K562 (cell line): Measurements from ENCODE around the gene ZFP36. TPM values are rescaled to one million over a fixed set of nuclear protein-coding genes. Genes with fewer than 3 reads are reported as not detected.

Source experiments
- ATAC-seq: fragments of 200-7000 bp; cut with Tn5 transposase; 3 replicates; pipeline ENCODE4 v1.9.1; 2020; ENCODE audit warnings: moderate library complexity
- BruUV-seq: library from RNA; stranded (reverse); fragments of 400-500 nt; replicated peaks from 2 replicates; lab custom pipeline; 2021; lab: Mats Ljungman, UMichigan
- CTCF ChIA-PET: fragments of 300-600 bp; formaldehyde crosslinking; extraction: SDS; loops from one replicate; lab custom pipeline; 2021; ENCODE audit warnings: low intra/inter-chr PET ratio; lab: Yijun Ruan, JAX
- POLR2A ChIA-PET: fragments of 300-600, 350-650 bp; sonication (Branson Sonifier 250); formaldehyde crosslinking; extraction: SDS; loops from one replicate; lab custom pipeline; 2021; ENCODE audit warnings: antibody characterized with exemption, inconsistent platforms; lab: Yijun Ruan, JAX
- DNase-seq, 4 experiments: peaks; one replicate each; pipeline versions ENCODE4 v3.0.0 to v3.0.0-alpha.2; 2011 to 2018; ENCODE audit warnings: low spot score in 3 of 4, mixed read lengths in 3 of 4; ENCODE audit errors: extremely low read depth in 1 of 4
- FAIRE-seq: peaks from 2 replicates; lab custom pipeline; 2011; peaks lifted over from hg19 to GRCh38; lab: Jason Lieb, UNC
- H2AFZ ChIP-seq: 2 replicates; pipeline ENCODE4 v1.6.0; 2011; ENCODE audit warnings: low read depth, low read length, control low read depth, inconsistent platforms
- H3K27ac ChIP-seq: fragments of 200-600 bp; 3 replicates; pipeline ENCODE4 v1.8.0; 2011; ENCODE audit warnings: low read depth, mild to moderate bottlenecking, control low read depth, inconsistent platforms, low read length, moderate library complexity, mixed read lengths; ENCODE audit errors: extremely low read depth
- H3K27me3 ChIP-seq, 2 experiments: fragments of 300-600 bp in 1 of 2; 2 replicates in 1 of 2; 3 replicates in 1 of 2; pipeline versions ENCODE4 v1.6.0 to v1.8.0; 2011; ENCODE audit warnings: inconsistent platforms in 2 of 2, low read length in 2 of 2, mild to moderate bottlenecking in 1 of 2, mixed read lengths in 1 of 2, moderate library complexity in 1 of 2; ENCODE audit not compliant: control insufficient read depth in 2 of 2, insufficient read depth in 2 of 2
- H3K36me3 ChIP-seq: fragments of 300-600 bp; 3 replicates; pipeline ENCODE4 v1.8.0; 2011; ENCODE audit warnings: mild to moderate bottlenecking, low read length, inconsistent platforms; ENCODE audit not compliant: control insufficient read depth, insufficient read depth
- H3K4me1 ChIP-seq, 2 experiments: fragments of 200-600 bp in 1 of 2; replicated peaks in 1 of 2; 2 replicates in 1 of 2; 3 replicates in 1 of 2; pipeline versions ENCODE4 v1.5.1 to v1.8.0; 2011; ENCODE audit warnings: inconsistent platforms in 2 of 2, low read length in 2 of 2, mild to moderate bottlenecking in 1 of 2, mixed read lengths in 1 of 2, moderate library complexity in 1 of 2; ENCODE audit not compliant: control insufficient read depth in 2 of 2, insufficient read depth in 2 of 2
- H3K4me2 ChIP-seq: 2 replicates; pipeline ENCODE4 v1.6.1; 2011; ENCODE audit warnings: low read length, control low read depth, inconsistent platforms, mixed read lengths; ENCODE audit not compliant: insufficient read depth
- H3K4me3 ChIP-seq: fragments of 200-600 bp; sonication (generic), shearing (Covaris generic); 2 replicates; pipeline ENCODE4 v1.5.1; 2016; ENCODE audit warnings: control low read depth, inconsistent platforms
- H3K79me2 ChIP-seq: fragments of 200-600 bp; 3 replicates; pipeline ENCODE4 v1.8.0; 2011; ENCODE audit warnings: low read length, inconsistent platforms; ENCODE audit not compliant: control insufficient read depth, insufficient read depth
- H3K9ac ChIP-seq, 2 experiments: 2 replicates each; pipeline versions ENCODE4 v1.6.0 to v1.6.1; 2011; ENCODE audit warnings: low read depth in 2 of 2, low read length in 2 of 2, control low read depth in 1 of 2, inconsistent platforms in 1 of 2, mild to moderate bottlenecking in 1 of 2, mixed read lengths in 1 of 2; ENCODE audit not compliant: insufficient read depth in 1 of 2
- H3K9me1 ChIP-seq: one replicate; pipeline ENCODE4 v1.6.0; 2011; ENCODE audit warnings: inconsistent platforms, mild to moderate bottlenecking, low read length, moderate library complexity; ENCODE audit not compliant: control insufficient read depth, insufficient read depth
- H3K9me3 ChIP-seq: replicated peaks from 2 replicates; pipeline ENCODE4 v1.5.1; 2011; ENCODE audit warnings: low read depth, low read length, inconsistent platforms; ENCODE audit not compliant: control insufficient read depth, insufficient read depth
- H4K20me1 ChIP-seq: replicated peaks from 2 replicates; pipeline ENCODE4 v1.6.1; 2011; ENCODE audit warnings: low read length, inconsistent platforms, mixed read lengths; ENCODE audit not compliant: control insufficient read depth, insufficient read depth
- CREB3L1 ChIP-seq: fragments of 450-650 bp; IDR thresholded peaks from 2 replicates; pipeline ENCODE4 v1.6.1; 2014; ENCODE audit warnings: low read depth, mild to moderate bottlenecking, moderate library complexity, borderline replicate concordance
- POLR2G ChIP-seq: fragments of 200-400 bp; formaldehyde crosslinking; IDR thresholded peaks from 2 replicates; pipeline ENCODE4 v1.6.1; 2017; ENCODE audit warnings: low read depth, mild to moderate bottlenecking, antibody characterized with exemption, low read length, moderate library complexity
- TBL1XR1 ChIP-seq, 2 experiments: IDR thresholded peaks; 2 replicates each; pipeline ENCODE4 v1.6.1; 2012; ENCODE audit warnings: improper control_type of control experiment in 2 of 2, low read length in 2 of 2, mild to moderate bottlenecking in 1 of 2
- ZNF561 ChIP-seq: fragments of 450-650 bp; formaldehyde crosslinking; conservative IDR thresholded peaks from 2 replicates; pipeline ENCODE4 v1.4.0; 2020; ENCODE audit warnings: mild to moderate bottlenecking, moderate library complexity
- WGBS: fragments of 100-300 bp; shearing (Covaris generic); methylation state at CpG from one replicate; pipeline ENCODE4 v1.1.6; 2016; ENCODE audit warnings: low coverage, mixed read lengths; ENCODE audit not compliant: insufficient coverage; ENCODE audit errors: missing lambda C conversion rate; 5-methylcytosine and 5-hydroxymethylcytosine counted together
- in situ Hi-C: fragments of 300-500 bp; cut with MboI; formaldehyde crosslinking; loops from 4 replicates; pipeline ENCODE4 v1.15.0; 2018; ENCODE audit warnings: inconsistent platforms, mixed read lengths
- intact Hi-C: fragments of 100-400 bp; cut with micrococcal nuclease; formaldehyde crosslinking; loops from 2 replicates; pipeline ENCODE4 v1.14.2; 2022
- polyA plus RNA-seq, 8 experiments: library from polyadenylated mRNA; depleted of rRNA in 4 of 8; stranded (reverse) in 5 of 8; unstranded in 3 of 8; fragments of >200 nt; fragmentation: Nextera tagmentation in 2 of 8; fragmentation: Illumina TruSeq in 1 of 8; extraction: Ambion mirVana in 2 of 8; extraction: Trizol in 1 of 8; gene quantifications; 2 replicates each; pipeline versions ENCODE4 v1.2.1 to v1.2.3, GENCODE V29; 2011 to 2014; ENCODE audit warnings: inconsistent platforms in 1 of 8, missing spikeins in 1 of 8
- total RNA-seq, 7 experiments: library from RNA; depleted of rRNA in 6 of 7; stranded (reverse); fragments of >200 nt in 6 of 7; fragmentation: Illumina TruSeq in 2 of 7; extraction: Trizol in 2 of 7; gene quantifications; 2 replicates each; pipeline versions ENCODE4 v1.2.1 to v1.2.3, GENCODE V29; 2011 to 2021; ENCODE audit warnings: low replicate concordance in 1 of 7
- TF ChIP-seq, protein P1 (sequence below), 2 experiments: fragments of 450-650 bp in 1 of 2; sonication (generic) in 1 of 2; formaldehyde crosslinking in 1 of 2; IDR thresholded peaks; 2 replicates each; pipeline versions ENCODE4 v1.7.1 to v1.9.0; 2016 to 2022; ENCODE audit warnings: inconsistent platforms in 1 of 2, mild to moderate bottlenecking in 1 of 2, missing genetic modification reagents in 1 of 2

ZFP36 gene
- total and polyA plus RNA-seq, 9 of the 15 experiments (the other 6 are each of a cell fraction or from before 2014, with no cell fraction given), result 1.0 to 20.1 (median 3.5) TPM

DNA sequence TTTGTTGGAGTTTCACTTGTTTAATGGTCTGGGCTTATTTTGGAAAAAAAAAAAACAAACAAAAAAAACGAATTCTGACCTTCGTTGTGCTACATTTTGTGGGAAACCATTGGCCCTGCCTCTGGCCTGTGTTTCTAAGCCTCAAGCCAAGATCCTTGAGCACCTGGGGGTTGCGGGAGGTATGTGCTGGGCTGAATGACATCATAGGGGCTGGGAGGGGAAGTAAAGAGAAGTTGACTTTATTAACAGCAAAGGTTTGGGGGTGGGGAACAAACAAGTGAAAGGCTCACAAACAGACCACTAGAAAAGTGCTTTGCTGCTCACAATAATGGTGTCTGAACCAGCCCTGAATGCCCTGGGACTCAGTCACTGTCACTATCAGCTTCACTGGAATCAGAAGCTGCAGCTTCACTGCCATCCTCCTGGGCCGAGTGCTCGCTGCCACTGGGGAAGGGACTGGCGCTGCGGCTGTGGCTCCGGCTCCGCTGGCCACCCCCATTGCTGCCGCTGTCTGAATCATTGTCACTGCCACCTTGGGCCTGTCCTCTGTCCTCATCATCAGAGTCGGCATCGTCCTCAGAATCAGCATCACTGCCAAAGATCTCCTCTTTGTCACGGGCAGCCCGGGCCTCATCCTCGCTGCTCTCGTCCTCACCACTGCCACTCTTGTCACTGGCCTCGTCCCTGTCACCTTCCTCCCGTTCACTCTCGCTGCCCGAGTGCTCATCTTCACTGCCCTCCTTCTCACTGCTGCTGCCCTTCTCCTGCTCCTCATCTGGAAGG, 20.8 kb upstream of the ZFP36 start:
- FAIRE-seq (no peak), ATAC-seq (no peak), DNase-seq (peak in 1 of 4 experiments; percentile 9)
- Histone ChIP-seq H3K4me1 (peaks cover 22 to 27% of the 10 kb centered on the region in 2 experiments), H4K20me1 (peaks cover 30% of the 10 kb centered on the region), H3K27me3 (no peaks in the 10 kb centered on the region), H3K36me3 (peaks cover 90% of the 10 kb centered on the region), H3K9me1 (peaks cover 7% of the 10 kb centered on the region), H3K27ac (no peak overlapping the region), H3K9ac (peak overlapping the region in 1 of 2 experiments; percentile 38; a peak in 2 of 4 replicates), H3K79me2 (peaks cover 15% of the 10 kb centered on the region), H2AFZ (no peak overlapping the region), H3K4me3 (no peak overlapping the region), H3K9me3 (no peaks in the 10 kb centered on the region), H3K4me2 (no peak overlapping the region)
- in situ Hi-C loops, result no loop called here
- TSS peak; percentile 85 for BruUV-seq
- 86% methylated on average over 17 of the region's 20 CpGs for WGBS
- intact Hi-C loops, result no loop called here
- ChIA-PET CTCF (no interaction called here), POLR2A (interaction anchor here (0.7 kb wide), 2 partner anchors 82 to 156 kb away, joined by 3 read pairs; no protein-coding TSS in a partner anchor)
- TF ChIP-seq CREB3L1 (no peak), POLR2G (peak; percentile 42), ZNF561 (no peak), TBL1XR1 (IDR thresholded peaks at IDR 0.05; ENCODE audit: low read length in 2 of 2) (no peak)
- TF ChIP-seq, protein P1, sequence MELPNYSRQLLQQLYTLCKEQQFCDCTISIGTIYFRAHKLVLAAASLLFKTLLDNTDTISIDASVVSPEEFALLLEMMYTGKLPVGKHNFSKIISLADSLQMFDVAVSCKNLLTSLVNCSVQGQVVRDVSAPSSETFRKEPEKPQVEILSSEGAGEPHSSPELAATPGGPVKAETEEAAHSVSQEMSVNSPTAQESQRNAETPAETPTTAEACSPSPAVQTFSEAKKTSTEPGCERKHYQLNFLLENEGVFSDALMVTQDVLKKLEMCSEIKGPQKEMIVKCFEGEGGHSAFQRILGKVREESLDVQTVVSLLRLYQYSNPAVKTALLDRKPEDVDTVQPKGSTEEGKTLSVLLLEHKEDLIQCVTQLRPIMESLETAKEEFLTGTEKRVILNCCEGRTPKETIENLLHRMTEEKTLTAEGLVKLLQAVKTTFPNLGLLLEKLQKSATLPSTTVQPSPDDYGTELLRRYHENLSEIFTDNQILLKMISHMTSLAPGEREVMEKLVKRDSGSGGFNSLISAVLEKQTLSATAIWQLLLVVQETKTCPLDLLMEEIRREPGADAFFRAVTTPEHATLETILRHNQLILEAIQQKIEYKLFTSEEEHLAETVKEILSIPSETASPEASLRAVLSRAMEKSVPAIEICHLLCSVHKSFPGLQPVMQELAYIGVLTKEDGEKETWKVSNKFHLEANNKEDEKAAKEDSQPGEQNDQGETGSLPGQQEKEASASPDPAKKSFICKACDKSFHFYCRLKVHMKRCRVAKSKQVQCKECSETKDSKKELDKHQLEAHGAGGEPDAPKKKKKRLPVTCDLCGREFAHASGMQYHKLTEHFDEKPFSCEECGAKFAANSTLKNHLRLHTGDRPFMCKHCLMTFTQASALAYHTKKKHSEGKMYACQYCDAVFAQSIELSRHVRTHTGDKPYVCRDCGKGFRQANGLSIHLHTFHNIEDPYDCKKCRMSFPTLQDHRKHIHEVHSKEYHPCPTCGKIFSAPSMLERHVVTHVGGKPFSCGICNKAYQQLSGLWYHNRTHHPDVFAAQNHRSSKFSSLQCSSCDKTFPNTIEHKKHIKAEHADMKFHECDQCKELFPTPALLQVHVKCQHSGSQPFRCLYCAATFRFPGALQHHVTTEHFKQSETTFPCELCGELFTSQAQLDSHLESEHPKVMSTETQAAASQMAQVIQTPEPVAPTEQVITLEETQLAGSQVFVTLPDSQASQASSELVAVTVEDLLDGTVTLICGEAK (IDR thresholded peaks at IDR 0.05), result peak; percentile 60; the same call in 1 of the 2 replicates
- TF ChIP-seq, protein P1 (CRISPR knock-in tag; IDR thresholded peaks at IDR 0.05), result no peak
